Panc1 (cell line): Measurements from ENCODE around the gene PAAF1. TPM values are rescaled to one million over a fixed set of nuclear protein-coding genes. Genes with fewer than 3 reads are reported as not detected.

Experiments
- ATAC-seq: fragments of 200-7000 bp; cut with Tn5 transposase; 2 replicates; pipeline ENCODE4 v1.9.1; 2020; ENCODE audit warnings: mild to moderate bottlenecking, moderate library complexity
- BruUV-seq: library from RNA; stranded (reverse); fragments of 400-500 nt; replicated peaks from 2 replicates; lab custom pipeline; 2021; lab: Mats Ljungman, UMichigan
- CTCF ChIA-PET: fragments of 300-600 bp; sonication (Branson Sonifier 250); formaldehyde crosslinking; loops from one replicate; lab custom pipeline; 2022; ENCODE audit warnings: antibody characterized with exemption; lab: Charles Lee
- POLR2A ChIA-PET: fragments of 300-600 bp; sonication (Branson Sonifier 250); formaldehyde crosslinking; loops from one replicate; lab custom pipeline; 2022; ENCODE audit warnings: antibody characterized with exemption; lab: Charles Lee
- DNase-seq: peaks from one replicate; pipeline ENCODE4 v3.0.0-alpha.2; 2010; ENCODE audit warnings: low read depth, low spot score
- H3K27ac ChIP-seq: 2 replicates; pipeline ENCODE4 v1.5.1; 2011; ENCODE audit warnings: mild to moderate bottlenecking, low read length, inconsistent platforms
- H3K27me3 ChIP-seq: fragments of 200-500 bp; sonication (Bioruptor generic); 2 replicates; pipeline ENCODE4 v1.6.0; 2014; ENCODE audit warnings: low read length, inconsistent platforms; ENCODE audit not compliant: control insufficient read depth, insufficient read depth
- H3K36me3 ChIP-seq: fragments of 200-500 bp; sonication (Bioruptor generic); 2 replicates; pipeline ENCODE4 v1.5.1; 2014; ENCODE audit warnings: inconsistent platforms, mild to moderate bottlenecking, low read length, moderate library complexity; ENCODE audit not compliant: control insufficient read depth, insufficient read depth
- H3K4me1 ChIP-seq: 2 replicates; pipeline ENCODE4 v1.5.1; 2011; ENCODE audit warnings: inconsistent platforms, mild to moderate bottlenecking, low read length, moderate library complexity; ENCODE audit not compliant: control insufficient read depth, insufficient read depth
- H3K4me3 ChIP-seq, 2 experiments: 2 replicates each; pipeline ENCODE4 v1.5.1; 2011 to 2012; ENCODE audit warnings: low read depth in 2 of 2, low read length in 2 of 2, mild to moderate bottlenecking in 2 of 2, inconsistent platforms in 1 of 2, moderate library complexity in 1 of 2
- H3K9me3 ChIP-seq: fragments of 200-500 bp; sonication (Bioruptor generic); 2 replicates; pipeline ENCODE4 v1.5.1; 2014; ENCODE audit warnings: low read depth, mild to moderate bottlenecking, inconsistent platforms, low read length, moderate library complexity; ENCODE audit not compliant: control insufficient read depth, insufficient read depth
- CTCF ChIP-seq: fragments of 450-650 bp; IDR thresholded peaks from 2 replicates; pipeline ENCODE4 v1.5.1; 2017; ENCODE audit warnings: mild to moderate bottlenecking
- POLR2AphosphoS5 ChIP-seq: IDR thresholded peaks from 2 replicates; pipeline ENCODE4 v1.6.1; 2012; ENCODE audit warnings: mild to moderate bottlenecking, low read depth, low read length, moderate library complexity
- REST ChIP-seq, 2 experiments: IDR thresholded peaks; 2 replicates each; pipeline ENCODE4 v1.6.1; 2011 to 2012; ENCODE audit warnings: low read depth in 2 of 2, control low read depth in 1 of 2, low read length in 1 of 2, mild to moderate bottlenecking in 1 of 2, moderate library complexity in 1 of 2; ENCODE audit not compliant: insufficient read depth in 1 of 2
- SIN3A ChIP-seq: IDR thresholded peaks from 2 replicates; pipeline ENCODE4 v1.6.1; 2012; ENCODE audit warnings: low read depth, mild to moderate bottlenecking, low read length, moderate library complexity, borderline replicate concordance; ENCODE audit not compliant: insufficient read depth
- TCF7L2 ChIP-seq: IDR thresholded peaks from 2 replicates; pipeline ENCODE4 v1.6.1; 2011; ENCODE audit warnings: mild to moderate bottlenecking, low read depth, low read length, inconsistent platforms
- in situ Hi-C: cut with HindIII; loops from 2 replicates; pipeline ENCODE4 v1.10.0; 2016; ENCODE audit warnings: low sequenced_read_pairs, low pct_unique_long_range_greater_than_20kb
- intact Hi-C: fragments of 100-400 bp; cut with micrococcal nuclease; formaldehyde crosslinking; loops from one replicate; pipeline ENCODE4 v1.10.0; 2022; ENCODE audit not compliant: unreplicated experiment
- total RNA-seq: library from RNA; stranded (reverse); gene quantifications from one replicate; pipeline ENCODE4 v1.2.1, GENCODE V29; 2021; ENCODE audit not compliant: unreplicated experiment

PAAF1 gene
- total RNA-seq, 1 experiment from 2014 or later: 22.1 TPM

GRCh38 chr11:73889019-73889418, 12.2 kb downstream of the PAAF1 start:
- ChIA-PET POLR2A (no interaction called here), CTCF (no interaction called here)
- in situ Hi-C loops: no loop called here
- Histone ChIP-seq H3K36me3 (no peaks in the 10 kb centered on the region; the same call in 1 of the 2 replicates), H3K9me3 (no peaks in the 10 kb centered on the region), H3K4me3 (no peak overlapping the region), H3K4me1 (no peaks in the 10 kb centered on the region), H3K27me3 (no peaks in the 10 kb centered on the region), H3K27ac (no peak overlapping the region)
- intact Hi-C loops: no loop called here
- DNase-seq (no peak), ATAC-seq (no peak)
- BruUV-seq: no TSS peak
- TF ChIP-seq REST (IDR thresholded peaks at IDR 0.05; ENCODE audit: insufficient read depth in 1 of 2, low read depth in 2 of 2, low read length in 1 of 2) (no peak), POLR2AphosphoS5 (no peak), SIN3A (no peak), TCF7L2 (no peak), CTCF (no peak)

GRCh38 chr11:73889536-73889935, 12.7 kb downstream of the PAAF1 start:
- no peaks in the 10 kb centered on the region; the same call in 1 of the 2 replicates for H3K36me3 ChIP-seq
- H3K27me3 ChIP-seq: no peaks in the 10 kb centered on the region
- TF ChIP-seq REST (IDR thresholded peaks at IDR 0.05; ENCODE audit: insufficient read depth in 1 of 2, low read depth in 2 of 2, low read length in 1 of 2) (no peak), TCF7L2 (no peak), CTCF (no peak), SIN3A (no peak), POLR2AphosphoS5 (no peak)
- no peaks in the 10 kb centered on the region for H3K9me3 ChIP-seq
- ChIA-PET CTCF (no interaction called here), POLR2A (no interaction called here)
- no peak overlapping the region for H3K27ac ChIP-seq
- intact Hi-C loops: no loop called here
- BruUV-seq: no TSS peak
- DNase-seq (no peak), ATAC-seq (no peak)
- H3K4me1 ChIP-seq: no peaks in the 10 kb centered on the region
- in situ Hi-C loops: no loop called here
- no peak overlapping the region for H3K4me3 ChIP-seq
